Caco-2 (cell line): ENCODE data around the gene WBP11. TPM values are rescaled to one million over a fixed set of nuclear protein-coding genes. Genes with fewer than 3 reads are reported as not detected.

Experiments used
- BruUV-seq: library from RNA; stranded (reverse); fragments of 400-500 nt; replicated peaks from 2 replicates; lab custom pipeline; 2021; lab: Mats Ljungman, UMichigan
- CTCF ChIA-PET: fragments of 300-600 bp; sonication (Branson Sonifier 250); formaldehyde crosslinking; loops from one replicate; lab custom pipeline; 2022; ENCODE audit warnings: antibody characterized with exemption; lab: Charles Lee
- POLR2A ChIA-PET: fragments of 300-600 bp; sonication (Branson Sonifier 250); formaldehyde crosslinking; loops from one replicate; lab custom pipeline; 2022; ENCODE audit warnings: antibody characterized with exemption; lab: Charles Lee
- DNase-seq, 2 experiments: peaks; one replicate each; pipeline versions ENCODE4 v3.0.0 to v3.0.0-alpha.2; 2020 to 2022
- H3K27me3 ChIP-seq: replicated peaks from 2 replicates; pipeline ENCODE4 v1.6.0; 2011; ENCODE audit warnings: low read length; ENCODE audit not compliant: control insufficient read depth, insufficient read depth
- H3K36me3 ChIP-seq: 2 replicates; pipeline ENCODE4 v1.5.1; 2011; ENCODE audit warnings: low read length; ENCODE audit not compliant: control insufficient read depth, insufficient read depth
- H3K4me1 ChIP-seq: fragments of 250-450 bp; sonication (Bioruptor Pico); 2 replicates; pipeline ENCODE4 v1.5.1; 2020; ENCODE audit warnings: mild to moderate bottlenecking
- H3K4me3 ChIP-seq: 2 replicates; pipeline ENCODE4 v1.5.1; 2011; ENCODE audit warnings: low read depth, mild to moderate bottlenecking, control low read depth, low read length
- H3K9me3 ChIP-seq: fragments of 250-450 bp; sonication (Bioruptor Pico); 2 replicates; pipeline ENCODE4 v1.5.1; 2020; ENCODE audit warnings: mild to moderate bottlenecking, moderate library complexity
- H3K27ac Mint-ChIP-seq: one replicate; pipeline ENCODE4 v1.8.0; 2022; ENCODE audit warnings: mixed read lengths; ENCODE audit not compliant: unreplicated experiment
- H3K27me3 Mint-ChIP-seq: one replicate; pipeline ENCODE4 v1.8.0; 2022; ENCODE audit warnings: mixed read lengths; ENCODE audit not compliant: insufficient read depth, unreplicated experiment
- H3K36me3 Mint-ChIP-seq: one replicate; pipeline ENCODE4 v1.8.0; 2022; ENCODE audit warnings: mild to moderate bottlenecking, mixed read lengths; ENCODE audit not compliant: insufficient read depth, unreplicated experiment
- H3K4me1 Mint-ChIP-seq: one replicate; pipeline ENCODE4 v1.8.0; 2022; ENCODE audit warnings: low read depth, mixed read lengths; ENCODE audit not compliant: unreplicated experiment
- H3K4me3 Mint-ChIP-seq: one replicate; pipeline ENCODE4 v1.8.0; 2022; ENCODE audit warnings: mild to moderate bottlenecking, moderate library complexity, mixed read lengths; ENCODE audit not compliant: unreplicated experiment
- H3K9me3 Mint-ChIP-seq: one replicate; pipeline ENCODE4 v1.8.0; 2022; ENCODE audit warnings: mixed read lengths; ENCODE audit not compliant: unreplicated experiment
- intact Hi-C: fragments of 100-400 bp; cut with micrococcal nuclease; formaldehyde crosslinking; loops from one replicate; pipeline ENCODE4 v1.10.0; 2022; ENCODE audit not compliant: unreplicated experiment
- total RNA-seq: library from RNA; stranded (reverse); gene quantifications from 2 replicates; pipeline ENCODE4 v1.2.3, GENCODE V29; 2022
- TF ChIP-seq, protein P1 (sequence below), 2 experiments: fragments of 200-600 bp in 1 of 2; IDR thresholded peaks; 1 replicate in 1 of 2; 2 replicates in 1 of 2; pipeline versions ENCODE4 v1.5.1 to v1.8.0; 2011 to 2022; ENCODE audit warnings: antibody characterized with exemption in 1 of 2, control low read depth in 1 of 2, inconsistent platforms in 1 of 2, low read depth in 1 of 2, low read length in 1 of 2, mild to moderate bottlenecking in 1 of 2, moderate library complexity in 1 of 2; ENCODE audit not compliant: insufficient read depth in 1 of 2, severe bottlenecking in 1 of 2, unreplicated experiment in 1 of 2

WBP11 gene
- total RNA-seq, 1 experiment from 2014 or later = 159 TPM

DNA sequence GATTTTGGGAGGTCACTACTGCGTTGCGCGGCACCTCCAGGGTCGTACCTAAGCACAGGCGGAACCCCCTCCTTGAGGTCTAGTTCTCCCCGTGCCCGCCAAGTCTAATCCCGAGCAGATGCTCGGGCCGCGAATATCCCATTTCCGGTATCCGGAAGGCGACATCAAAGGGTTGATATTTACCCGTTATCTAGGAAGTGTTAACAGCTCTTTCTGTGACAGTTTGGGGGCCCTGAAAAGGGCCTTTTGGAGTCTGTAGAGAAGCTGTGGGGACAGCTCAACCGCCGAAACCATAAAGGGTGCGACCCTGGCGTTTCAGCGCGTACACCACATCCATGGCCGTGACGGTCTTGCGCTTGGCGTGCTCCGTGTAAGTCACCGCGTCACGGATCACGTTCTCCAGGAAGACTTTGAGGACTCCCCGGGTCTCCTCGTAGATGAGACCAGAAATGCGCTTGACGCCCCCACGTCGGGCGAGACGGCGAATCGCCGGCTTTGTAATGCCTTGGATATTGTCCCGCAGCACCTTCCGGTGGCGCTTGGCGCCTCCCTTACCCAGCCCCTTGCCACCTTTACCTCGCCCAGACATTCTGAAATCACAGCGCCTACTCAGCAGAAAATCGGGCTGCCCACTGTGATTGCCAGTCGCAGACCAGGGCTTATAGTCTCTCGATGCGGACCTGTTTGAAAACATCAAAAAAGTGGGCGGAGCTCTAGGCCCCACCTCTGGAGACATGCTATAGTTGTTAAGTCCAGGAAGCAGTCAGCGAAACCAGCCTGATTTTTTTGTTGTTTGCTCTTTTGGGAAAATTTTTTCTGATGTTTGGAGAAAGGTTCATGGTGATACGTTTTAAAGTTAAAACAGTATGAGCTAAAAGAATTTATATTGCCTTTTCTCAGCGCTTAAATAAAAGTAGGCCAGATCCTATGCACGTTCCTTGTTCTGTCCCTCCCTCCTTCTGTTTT, 32.5 kb downstream of the WBP11 start:
- Mint-ChIP-seq H3K9me3 (peaks cover 11% of the 10 kb centered on the region), H3K27ac (peak overlapping the region; percentile 96), H3K36me3 (peaks cover 86% of the 10 kb centered on the region), H3K4me1 (peaks cover 24% of the 10 kb centered on the region), H3K27me3 (no peaks in the 10 kb centered on the region), H3K4me3 (peak overlapping the region; percentile 90)
- ChIA-PET POLR2A (interaction anchor here (0.5 to 3.0 kb wide), 9 partner anchors 11 to 1018 kb away, joined by 3 to 42 read pairs (median 3); partner anchors contain the start of genes ATF7IP, C12orf60, EPS8 and GUCY2C), CTCF (interaction anchor here (0.5 to 3.0 kb wide), 5 partner anchors 11 to 141 kb away, joined by 3 to 16 read pairs (median 5); partner anchors contain the start of genes C12orf60 and WBP11)
- Histone ChIP-seq H3K9me3 (peaks cover 9% of the 10 kb centered on the region), H3K36me3 (peaks cover 2% of the 10 kb centered on the region; the same call in 1 of the 2 replicates), H3K4me1 (peaks cover 17% of the 10 kb centered on the region; the same call in 1 of the 2 replicates), H3K4me3 (peak overlapping the region; percentile 96), H3K27me3 (no peaks in the 10 kb centered on the region)
- TSS peak; percentile 57 for BruUV-seq
- DNase-seq = peak; percentile 97 to 99
- intact Hi-C loops = loop anchor here (1.0 kb wide), 2 partner anchors 33 to 96 kb away; partner anchors contain the start of genes C12orf60 and WBP11
- TF ChIP-seq, protein P1, sequence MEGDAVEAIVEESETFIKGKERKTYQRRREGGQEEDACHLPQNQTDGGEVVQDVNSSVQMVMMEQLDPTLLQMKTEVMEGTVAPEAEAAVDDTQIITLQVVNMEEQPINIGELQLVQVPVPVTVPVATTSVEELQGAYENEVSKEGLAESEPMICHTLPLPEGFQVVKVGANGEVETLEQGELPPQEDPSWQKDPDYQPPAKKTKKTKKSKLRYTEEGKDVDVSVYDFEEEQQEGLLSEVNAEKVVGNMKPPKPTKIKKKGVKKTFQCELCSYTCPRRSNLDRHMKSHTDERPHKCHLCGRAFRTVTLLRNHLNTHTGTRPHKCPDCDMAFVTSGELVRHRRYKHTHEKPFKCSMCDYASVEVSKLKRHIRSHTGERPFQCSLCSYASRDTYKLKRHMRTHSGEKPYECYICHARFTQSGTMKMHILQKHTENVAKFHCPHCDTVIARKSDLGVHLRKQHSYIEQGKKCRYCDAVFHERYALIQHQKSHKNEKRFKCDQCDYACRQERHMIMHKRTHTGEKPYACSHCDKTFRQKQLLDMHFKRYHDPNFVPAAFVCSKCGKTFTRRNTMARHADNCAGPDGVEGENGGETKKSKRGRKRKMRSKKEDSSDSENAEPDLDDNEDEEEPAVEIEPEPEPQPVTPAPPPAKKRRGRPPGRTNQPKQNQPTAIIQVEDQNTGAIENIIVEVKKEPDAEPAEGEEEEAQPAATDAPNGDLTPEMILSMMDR (IDR thresholded peaks at IDR 0.05; ENCODE audit: insufficient read depth in 1 of 2, low read depth in 1 of 2, low read length in 1 of 2, severe bottlenecking in 1 of 2, unreplicated experiment in 1 of 2) = no peak

DNA sequence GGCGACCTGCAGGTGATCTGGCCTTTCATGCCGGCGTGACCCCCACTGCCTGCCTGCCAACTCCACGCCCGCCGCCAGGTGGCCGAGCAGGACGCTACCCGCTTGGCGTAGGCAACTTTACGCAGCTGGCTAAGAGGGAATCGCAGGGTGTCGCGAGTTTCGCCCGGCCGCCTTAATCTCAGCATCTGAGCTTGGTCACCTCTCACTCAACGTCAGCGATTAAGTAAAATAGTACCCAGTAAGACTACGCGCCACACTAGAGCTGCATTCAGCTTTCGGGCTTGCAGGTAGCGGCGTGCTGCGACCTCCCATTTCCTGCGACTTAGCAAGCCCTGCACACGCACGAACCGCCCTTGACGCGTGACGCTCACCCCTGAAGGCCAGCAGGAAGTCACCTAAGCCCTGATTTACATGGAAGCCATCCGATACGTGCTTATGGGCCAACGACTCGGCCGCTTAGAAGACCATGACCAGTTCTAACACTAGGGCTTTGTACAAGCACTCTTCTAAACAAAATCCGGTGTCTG, 33.2 kb downstream of the WBP11 start:
- H3K4me3 Mint-ChIP-seq = peak overlapping the region; percentile 90
- ChIA-PET CTCF (interaction anchor here (1.2 to 3.0 kb wide), 4 partner anchors 12 to 141 kb away, joined by 3 to 16 read pairs (median 6); partner anchors contain the start of genes C12orf60 and WBP11), POLR2A (interaction anchor here (3.0 kb wide), 1 partner anchor 33 kb away, joined by 42 read pairs; the partner anchor contains the start of genes C12orf60 and WBP11)
- H3K4me1 Mint-ChIP-seq = peaks cover 20% of the 10 kb centered on the region
- Histone ChIP-seq H3K4me1 (peaks cover 13% of the 10 kb centered on the region; the same call in 1 of the 2 replicates), H3K4me3 (peak overlapping the region; percentile 96), H3K9me3 (peaks cover 16% of the 10 kb centered on the region), H3K36me3 (peaks cover 2% of the 10 kb centered on the region; the same call in 1 of the 2 replicates), H3K27me3 (no peaks in the 10 kb centered on the region)
- no TSS peak for BruUV-seq
- DNase-seq = peak; percentile 91 to 95
- H3K27me3 Mint-ChIP-seq = no peaks in the 10 kb centered on the region
- peaks cover 11% of the 10 kb centered on the region for H3K9me3 Mint-ChIP-seq
- peak overlapping the region; percentile 96 for H3K27ac Mint-ChIP-seq
- intact Hi-C loops = loop anchor here (1.0 kb wide), 1 partner anchor 140 kb away; no protein-coding TSS in a partner anchor
- H3K36me3 Mint-ChIP-seq = peaks cover 86% of the 10 kb centered on the region
- TF ChIP-seq, protein P1 (IDR thresholded peaks at IDR 0.05; ENCODE audit: insufficient read depth in 1 of 2, low read depth in 1 of 2, low read length in 1 of 2, severe bottlenecking in 1 of 2, unreplicated experiment in 1 of 2) = peak; percentile 93 to 98
